GM18951 (cell line): Measurements from ENCODE around the gene AMER3.

Experiments
- POLR2A ChIP-seq: IDR thresholded peaks from 4 replicates; pipeline ENCODE4 v1.6.1; 2011; ENCODE audit warnings: mild to moderate bottlenecking; ENCODE audit not compliant: insufficient read length, insufficient read depth; ENCODE audit errors: extremely low read depth
- in situ Hi-C: fragments of 300-500 bp; cut with MboI; formaldehyde crosslinking; loops from one replicate; pipeline ENCODE4 v1.12.0; 2022; ENCODE audit warnings: low sequenced_read_pairs, mixed read lengths, inconsistent platforms; ENCODE audit not compliant: unreplicated experiment

Gene AMER3

GRCh38 chr2:130760754-130761751 lies 5.7 kb downstream of the AMER3 start:
- in situ Hi-C loops, result no loop called here
- TF ChIP-seq POLR2A, result no peak

- no peak for TF ChIP-seq POLR2A
- in situ Hi-C loops, result no loop called here
Observed at GRCh38 chr2:130762031-130762909, 6.9 kb downstream of the AMER3 start.

- in situ Hi-C loops, result no loop called here
- TF ChIP-seq POLR2A, result no peak
Observed at GRCh38 chr2:130762910-130763385, 7.6 kb downstream of the AMER3 start.

GRCh38 chr2:130763405-130763804 lies 8.1 kb downstream of the AMER3 start:
- in situ Hi-C loops, result no loop called here
- no peak for TF ChIP-seq POLR2A

GRCh38 chr2:130764035-130764820 lies 8.9 kb downstream of the AMER3 start:
- no peak for TF ChIP-seq POLR2A
- in situ Hi-C loops, result no loop called here

GRCh38 chr2:130764821-130765115 lies 9.4 kb downstream of the AMER3 start:
- TF ChIP-seq POLR2A, result no peak
- in situ Hi-C loops, result no loop called here

- TF ChIP-seq POLR2A, result no peak
- in situ Hi-C loops, result no loop called here
Observed at GRCh38 chr2:130765464-130765863, 10.1 kb downstream of the AMER3 start.

- no peak for TF ChIP-seq POLR2A
Observed at GRCh38 chr2:130766037-130766436, 10.7 kb downstream of the AMER3 start.

GRCh38 chr2:130766711-130767407 lies 11.5 kb downstream of the AMER3 start:
- no peak for TF ChIP-seq POLR2A
- in situ Hi-C loops, result no loop called here

More at GRCh38 chr2:130766037-130766436, 10.7 kb downstream of the AMER3 start:
- in situ Hi-C loops, result no loop called here

- no peak for TF ChIP-seq POLR2A
- in situ Hi-C loops, result no loop called here
Observed at GRCh38 chr2:130767408-130767775, 12.1 kb downstream of the AMER3 start.

- in situ Hi-C loops, result no loop called here
- no peak for TF ChIP-seq POLR2A
Observed at GRCh38 chr2:130768191-130768855, 13.0 kb downstream of the AMER3 start.

- no peak for TF ChIP-seq POLR2A
- in situ Hi-C loops, result no loop called here
Observed at GRCh38 chr2:130769343-130769907, 14.1 kb downstream of the AMER3 start.

- in situ Hi-C loops, result no loop called here
Observed at GRCh38 chr2:130776550-130776949, 21.2 kb downstream of the AMER3 start.

More at GRCh38 chr2:130776550-130776949, 21.2 kb downstream of the AMER3 start:
- no peak for TF ChIP-seq POLR2A
